ENCODE data around the gene UNC5B. TPM values are rescaled to one million over a fixed set of nuclear protein-coding genes. Genes with fewer than 3 reads are reported as not detected.

Gene UNC5B
- polyA plus RNA-seq, 3 donors: 0.04 to 0.72 TPM; not detected in 1

- H3K79me2 ChIP-seq (ENCODE audit: insufficient read depth, low read length): no peaks in the 10 kb centered on the region
- H3K4me2 ChIP-seq (replicated peaks; ENCODE audit: extremely low read depth, low read length, poor library complexity, severe bottlenecking): peak overlapping the region; percentile 39
- H3K27ac Mint-ChIP-seq: peak overlapping the region in 6 of 7 donors; percentile 26 to 80 (median 68)
- peaks cover 88 to 95% of the 10 kb centered on the region in 2 donors for H3K36me3 Mint-ChIP-seq
- H3K4me1 ChIP-seq (ENCODE audit: control insufficient read depth in 1 of 2, insufficient read depth in 2 of 2, low read length in 2 of 2): peaks cover 22% of the 10 kb centered on the region in 2 donors
- H3K27me3 ChIP-seq (ENCODE audit: control insufficient read depth in 2 of 2, insufficient read depth in 2 of 2, low read length in 2 of 2): no peaks in the 10 kb centered on the region
- no peak for TF ChIP-seq CTCF (IDR thresholded peaks at IDR 0.05)
- H3K27ac ChIP-seq (ENCODE audit: low read depth in 1 of 2, low read length in 2 of 2): peak overlapping the region; percentile 23 to 43
- peaks cover 77 to 97% of the 10 kb centered on the region in 2 donors for H3K36me3 ChIP-seq (replicated peaks in 1 of 2; ENCODE audit: control insufficient read depth in 1 of 2, insufficient read depth in 2 of 2, low read length in 2 of 2)
- peak overlapping the region in 1 of 2 donors; percentile 15 for H3K4me3 Mint-ChIP-seq
- 79% methylated on average over 12 of the region's 14 CpGs for WGBS (ENCODE audit: insufficient coverage)
- peak in 2 of 3 donors; percentile 47 to 53 for DNase-seq
- H3K9me3 ChIP-seq (replicated peaks in 1 of 2; ENCODE audit: control insufficient read depth in 1 of 2, insufficient read depth in 1 of 2, low read length in 2 of 2): no peaks in the 10 kb centered on the region
- peaks cover 6% of the 10 kb centered on the region for H4K20me1 ChIP-seq (ENCODE audit: insufficient read depth, low read length)
- no peak overlapping the region for H2AFZ ChIP-seq (ENCODE audit: insufficient read depth, low read depth, low read length, poor library complexity, severe bottlenecking)
- H3K9ac ChIP-seq (ENCODE audit: insufficient read depth, low read length, poor library complexity, severe bottlenecking): no peak overlapping the region
- H3K27me3 Mint-ChIP-seq (ENCODE audit: low read depth in 3 of 3): peaks cover 0 to 3% (median 2%) of the 10 kb centered on the region in 3 donors
- no peaks in the 10 kb centered on the region for H3K9me3 Mint-ChIP-seq
- intact Hi-C loops (cut with micrococcal nuclease): no loop called here
- peaks cover 27% of the 10 kb centered on the region for H3K4me1 Mint-ChIP-seq
- peak overlapping the region in 1 of 3 experiments; percentile 17 for H3K4me3 ChIP-seq (replicated peaks in 1 of 3; ENCODE audit: low read depth in 2 of 3, low read length in 3 of 3)
Observed at GRCh38 chr10:71351628-71352319, 139.4 kb downstream of the UNC5B start.

Other genes starting within 250 kb of the UNC5B start
- gene SLC29A3, start 106.7 kb downstream of the UNC5B start, polyA plus RNA-seq: 10 to 100 TPM in 2 of 3 donors, 1 to 10 TPM in 1; 9.7 to 28.4 (median 16.6) TPM
- gene CDH23, start 184.3 kb downstream of the UNC5B start, polyA plus RNA-seq: 10 to 100 TPM in 2 of 3 donors, 1 to 10 TPM in 1; 8.2 to 36.2 (median 10.5) TPM

All from CD14-positive monocyte (primary cell).